PC-3 (cell line): ENCODE results near the gene SLC1A2. TPM values are rescaled to one million over a fixed set of nuclear protein-coding genes. Genes with fewer than 3 reads are reported as not detected.
A peak's percentile ranks its signal among the peaks of the same experiment; 100 is the strongest.

Source experiments
- ATAC-seq: fragments of 200-7000 bp; cut with Tn5 transposase; 2 replicates; pipeline ENCODE4 v1.9.1; 2020; ENCODE audit warnings: mild to moderate bottlenecking, moderate library complexity
- BruUV-seq: library from RNA; stranded (reverse); fragments of 400-500 nt; replicated peaks from 2 replicates; lab custom pipeline; 2021; lab: Mats Ljungman, UMichigan
- CTCF ChIA-PET: fragments of 300-600 bp; sonication (Branson Sonifier 250); formaldehyde crosslinking; loops from one replicate; lab custom pipeline; 2022; ENCODE audit warnings: antibody characterized with exemption; lab: Charles Lee
- POLR2A ChIA-PET: fragments of 300-600 bp; sonication (Branson Sonifier 250); formaldehyde crosslinking; loops from one replicate; lab custom pipeline; 2022; ENCODE audit warnings: antibody characterized with exemption; ENCODE audit not compliant: unreplicated experiment; lab: Charles Lee
- DNase-seq: peaks from one replicate; pipeline ENCODE4 v3.0.0-alpha.2; 2015
- H2AFZ ChIP-seq: fragments of 300-600 bp; sonication (generic); 2 replicates; pipeline ENCODE4 v1.6.0; 2016; ENCODE audit warnings: antibody characterized with exemption, low read length
- H3F3A ChIP-seq: fragments of 300-600 bp; sonication (generic); one replicate; pipeline ENCODE4 v1.6.0; 2017; ENCODE audit warnings: antibody characterized with exemption, low read length, control low read depth, mild to moderate bottlenecking; ENCODE audit not compliant: unreplicated experiment
- H3K27ac ChIP-seq: fragments of 300-600 bp; sonication (generic); 2 replicates; pipeline ENCODE4 v1.5.1; 2016; ENCODE audit warnings: mild to moderate bottlenecking, low read length
- H3K27me3 ChIP-seq: fragments of 300-600 bp; sonication (generic); 2 replicates; pipeline ENCODE4 v1.6.1; 2016; ENCODE audit warnings: low read length, mixed read lengths
- H3K36me3 ChIP-seq: fragments of 300-600 bp; sonication (generic); 2 replicates; pipeline ENCODE4 v1.6.1; 2016; ENCODE audit warnings: low read depth, mixed run types, low read length, mixed read lengths
- H3K4me1 ChIP-seq: fragments of 300-600 bp; sonication (generic); 2 replicates; pipeline ENCODE4 v1.5.1; 2016; ENCODE audit warnings: low read length; ENCODE audit not compliant: insufficient read depth
- H3K4me2 ChIP-seq: fragments of 300-600 bp; sonication (generic); 2 replicates; pipeline ENCODE4 v1.6.0; 2016; ENCODE audit warnings: low read length
- H3K4me3 ChIP-seq: fragments of 300-600 bp; sonication (generic); 2 replicates; pipeline ENCODE4 v1.5.1; 2016; ENCODE audit warnings: mild to moderate bottlenecking, low read length, mixed read lengths
- H3K79me2 ChIP-seq: fragments of 300-600 bp; sonication (generic); 2 replicates; pipeline ENCODE4 v1.6.1; 2017; ENCODE audit warnings: low read length, mixed read lengths
- H3K9ac ChIP-seq: fragments of 300-600 bp; sonication (generic); 2 replicates; pipeline ENCODE4 v1.6.0; 2016; ENCODE audit warnings: mild to moderate bottlenecking, low read length
- H3K9me2 ChIP-seq: fragments of 300-600 bp; sonication (generic); replicated peaks from 2 replicates; pipeline ENCODE4 v1.6.1; 2016; ENCODE audit warnings: mixed run types, low read length, mixed read lengths
- H3K9me3 ChIP-seq: fragments of 300-600 bp; sonication (generic); 2 replicates; pipeline ENCODE4 v1.6.1; 2016; ENCODE audit warnings: low read length, mixed read lengths
- H4K20me1 ChIP-seq: fragments of 300-600 bp; sonication (generic); 2 replicates; pipeline ENCODE4 v1.6.1; 2016; ENCODE audit warnings: low read length, mixed read lengths
- CTCF ChIP-seq: fragments of 300-600 bp; sonication (generic); conservative IDR thresholded peaks from 2 replicates; pipeline ENCODE4 v1.5.1; 2017; ENCODE audit warnings: antibody characterized with exemption, low read depth, mild to moderate bottlenecking, low read length
- EZH2 ChIP-seq: fragments of 300-600 bp; sonication (generic); IDR thresholded peaks from one replicate; pipeline ENCODE4 v1.6.1; 2017; ENCODE audit warnings: antibody characterized with exemption, mild to moderate bottlenecking, low read length; ENCODE audit not compliant: unreplicated experiment
- EZH2phosphoT487 ChIP-seq: fragments of 300-600 bp; sonication (generic); IDR thresholded peaks from 2 replicates; pipeline ENCODE4 v1.6.1; 2018; ENCODE audit warnings: mild to moderate bottlenecking, antibody characterized with exemption, low read length, borderline replicate concordance
- intact Hi-C: fragments of 100-400 bp; cut with micrococcal nuclease; formaldehyde crosslinking; loops from 2 replicates; pipeline ENCODE4 v1.9.0; 2023
- total RNA-seq: library from RNA; depleted of rRNA; stranded (reverse); fragments of >200 nt; gene quantifications from 2 replicates; pipeline ENCODE4 v1.2.3, GENCODE V29; 2014

SLC1A2 gene
- total RNA-seq, 1 experiment from 2014 or later: 0.18 TPM

GRCh38 chr11:35259529-35259928, 159.8 kb downstream of the SLC1A2 start:
- TF ChIP-seq EZH2phosphoT487: no peak
- no peak for TF ChIP-seq EZH2
- TF ChIP-seq CTCF: no peak

GRCh38 chr11:35257281-35257680, 162.1 kb downstream of the SLC1A2 start:
- peaks cover 12% of the 10 kb centered on the region for H3K4me1 ChIP-seq
- no peak overlapping the region for H3K27ac ChIP-seq
- BruUV-seq: no TSS peak
- H3K79me2 ChIP-seq: no peaks in the 10 kb centered on the region
- no peaks in the 10 kb centered on the region for H3K9me2 ChIP-seq
- ATAC-seq (no peak), DNase-seq (no peak)
- POLR2A ChIA-PET: no interaction called here
- H3K4me3 ChIP-seq: no peak overlapping the region
- no peaks in the 10 kb centered on the region for H3K27me3 ChIP-seq
- TF ChIP-seq EZH2phosphoT487 (no peak), EZH2 (no peak), CTCF (no peak)
- CTCF ChIA-PET: no interaction called here
- intact Hi-C loops: no loop called here
- H3K4me2 ChIP-seq: no peak overlapping the region
- no peaks in the 10 kb centered on the region for H3K36me3 ChIP-seq
- no peak overlapping the region for H3K9ac ChIP-seq
- no peaks in the 10 kb centered on the region for H3K9me3 ChIP-seq
- H4K20me1 ChIP-seq: no peaks in the 10 kb centered on the region
- no peak overlapping the region for H2AFZ ChIP-seq
- H3F3A ChIP-seq: no peaks in the 10 kb centered on the region

More at GRCh38 chr11:35259529-35259928, 159.8 kb downstream of the SLC1A2 start:
- ChIA-PET POLR2A (no interaction called here), CTCF (no interaction called here)
- Histone ChIP-seq H3K36me3 (no peaks in the 10 kb centered on the region), H3K9me3 (no peaks in the 10 kb centered on the region), H3K4me2 (no peak overlapping the region), H2AFZ (no peak overlapping the region), H3K27me3 (no peaks in the 10 kb centered on the region), H3K9ac (no peak overlapping the region), H3K9me2 (no peaks in the 10 kb centered on the region), H3K4me3 (no peak overlapping the region), H4K20me1 (no peaks in the 10 kb centered on the region), H3K79me2 (no peaks in the 10 kb centered on the region), H3F3A (no peaks in the 10 kb centered on the region), H3K27ac (no peak overlapping the region), H3K4me1 (peaks cover 12% of the 10 kb centered on the region)
- BruUV-seq: no TSS peak
- ATAC-seq: peak; percentile 21; the same call in 1 of the 2 replicates
- DNase-seq: no peak
- intact Hi-C loops: no loop called here

- no peaks in the 10 kb centered on the region for H3F3A ChIP-seq
- intact Hi-C loops: no loop called here
- no peaks in the 10 kb centered on the region for H3K9me2 ChIP-seq
- peaks cover 12% of the 10 kb centered on the region for H3K4me1 ChIP-seq
- no peak overlapping the region for H3K4me3 ChIP-seq
- no peaks in the 10 kb centered on the region for H3K27me3 ChIP-seq
- no peak overlapping the region for H3K27ac ChIP-seq
- H2AFZ ChIP-seq: no peak overlapping the region
- no peaks in the 10 kb centered on the region for H3K79me2 ChIP-seq
- H3K4me2 ChIP-seq: no peak overlapping the region
- no peaks in the 10 kb centered on the region for H4K20me1 ChIP-seq
- POLR2A ChIA-PET: no interaction called here
- H3K9me3 ChIP-seq: no peaks in the 10 kb centered on the region
- TF ChIP-seq EZH2phosphoT487: no peak
- TF ChIP-seq EZH2: no peak
- no peak for TF ChIP-seq CTCF
- CTCF ChIA-PET: no interaction called here
- ATAC-seq: no peak
- no peak for DNase-seq
- H3K9ac ChIP-seq: no peak overlapping the region
- no TSS peak for BruUV-seq
- H3K36me3 ChIP-seq: no peaks in the 10 kb centered on the region
These were observed 163.1 kb downstream of the SLC1A2 start for GRCh38 chr11:35256296-35256695.
